HL-60/S4 treated with retinoic acid at 250 ng/mL for 4 days and 3 days (cell line): ENCODE data around the gene MVK.

ENCODE experiments used
- in situ Hi-C: fragments of 300-500 bp; cut with MboI; formaldehyde crosslinking; loops from 2 replicates; pipeline ENCODE4 v1.7.0; 2022; ENCODE audit warnings: low sequenced_read_pairs

Gene MVK

DNA sequence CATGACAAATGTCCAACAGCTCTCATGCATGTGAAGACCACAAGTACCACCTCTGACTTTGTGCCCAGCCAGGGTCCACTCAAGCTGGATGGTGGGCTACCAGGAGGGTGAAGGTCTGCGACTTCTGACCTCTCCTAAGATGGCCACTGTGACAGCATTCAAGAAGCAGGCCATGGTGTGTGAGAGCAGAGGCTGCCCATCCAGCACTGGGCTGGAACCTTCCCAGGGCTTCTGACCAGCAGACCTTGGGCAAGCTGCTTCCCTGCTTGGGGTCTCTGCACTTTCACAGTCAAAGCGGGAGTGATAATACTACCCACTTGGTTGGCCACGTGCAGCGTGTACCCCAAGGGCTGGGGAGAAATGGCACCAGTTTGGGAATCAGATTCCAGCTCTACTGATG is 10.7 kb upstream of the MVK start:
- in situ Hi-C loops: no loop called here

DNA sequence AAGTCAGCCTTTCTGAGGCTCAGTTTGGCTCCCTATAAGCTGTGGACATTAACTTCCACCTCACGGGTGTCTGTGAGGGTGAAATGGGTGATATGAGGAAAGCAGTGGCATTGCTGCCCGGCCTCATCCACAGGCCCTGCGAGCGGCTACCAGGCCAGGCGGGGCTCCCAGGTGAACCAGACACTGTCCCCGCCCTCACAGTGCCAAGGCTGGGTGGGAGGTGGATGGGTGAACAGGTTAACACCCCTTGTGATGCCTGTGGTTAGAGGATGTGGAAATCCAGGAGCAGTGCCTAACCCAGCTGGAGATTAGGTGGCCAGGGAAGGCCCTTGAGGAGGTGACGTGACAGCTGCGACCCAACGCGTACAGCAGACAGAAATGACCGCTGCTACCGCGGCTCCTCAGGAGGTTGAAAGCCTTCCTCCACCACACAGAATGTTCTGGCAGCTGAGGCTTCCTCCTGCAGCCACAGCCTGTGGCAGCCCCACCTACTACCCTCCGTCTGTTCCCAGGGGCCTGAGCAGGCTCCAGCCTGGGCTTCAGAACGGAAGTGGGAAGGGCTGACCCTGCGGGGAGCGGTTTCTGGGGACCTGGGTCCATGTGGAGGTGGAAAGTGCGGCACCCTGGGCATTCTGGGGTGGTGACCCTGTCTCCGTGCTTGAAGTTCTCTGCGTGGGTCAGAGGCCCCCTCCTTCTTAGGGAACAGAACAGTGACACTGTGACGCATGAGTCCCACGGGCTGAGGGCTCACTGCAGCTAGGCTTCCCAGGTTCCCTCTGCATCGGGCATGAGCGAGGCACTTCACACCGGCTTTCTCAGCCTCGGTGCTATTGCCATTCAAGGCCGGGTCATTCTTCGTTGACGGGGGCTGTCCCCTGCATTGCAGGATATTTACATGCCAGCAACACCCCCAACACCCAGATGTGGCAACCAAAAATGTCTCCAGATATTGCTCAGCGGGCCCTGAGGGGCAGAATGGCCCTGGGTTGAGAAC is 10.0 kb upstream of the MVK start:
- in situ Hi-C loops: no loop called here

DNA sequence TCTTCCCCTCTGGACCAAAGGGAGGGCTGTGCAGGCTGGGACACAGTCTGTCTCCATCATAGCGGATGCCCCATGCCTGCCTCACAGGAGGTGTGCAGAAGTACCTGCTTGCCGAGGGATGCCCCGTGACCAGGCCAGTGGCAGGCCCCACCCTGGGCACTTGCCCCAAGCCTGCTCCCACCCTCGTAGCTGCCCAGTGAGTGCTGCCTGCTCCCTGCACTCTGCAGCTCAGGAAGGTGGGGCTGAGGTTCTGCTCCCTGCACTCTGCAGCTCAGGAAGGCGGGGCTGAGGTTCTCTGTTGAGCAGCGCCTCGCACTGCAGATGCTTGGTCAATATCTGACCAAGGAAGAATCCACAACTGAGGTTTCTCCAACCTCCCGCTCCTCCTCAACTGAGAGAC is 7.2 kb upstream of the MVK start:
- in situ Hi-C loops: no loop called here

DNA sequence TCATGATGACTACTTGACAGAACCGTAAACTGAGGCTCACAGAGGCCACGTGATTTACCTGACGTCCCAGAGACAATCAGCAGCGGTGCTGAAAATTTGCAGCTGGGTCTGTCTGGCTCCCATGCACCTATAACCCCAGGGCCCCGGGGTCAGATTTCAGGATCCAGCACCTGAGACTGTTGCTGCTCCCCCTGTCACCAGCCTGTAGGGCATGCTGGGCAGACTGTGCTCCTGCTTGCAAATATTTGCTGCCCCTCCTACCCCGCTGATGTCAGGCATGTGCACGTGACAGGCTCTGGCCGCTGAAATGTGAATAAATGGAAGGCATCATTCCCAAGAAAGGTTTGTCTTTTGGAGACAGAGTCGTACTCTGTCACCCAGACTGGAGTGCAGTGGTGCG is 6.3 kb upstream of the MVK start:
- in situ Hi-C loops: no loop called here

DNA sequence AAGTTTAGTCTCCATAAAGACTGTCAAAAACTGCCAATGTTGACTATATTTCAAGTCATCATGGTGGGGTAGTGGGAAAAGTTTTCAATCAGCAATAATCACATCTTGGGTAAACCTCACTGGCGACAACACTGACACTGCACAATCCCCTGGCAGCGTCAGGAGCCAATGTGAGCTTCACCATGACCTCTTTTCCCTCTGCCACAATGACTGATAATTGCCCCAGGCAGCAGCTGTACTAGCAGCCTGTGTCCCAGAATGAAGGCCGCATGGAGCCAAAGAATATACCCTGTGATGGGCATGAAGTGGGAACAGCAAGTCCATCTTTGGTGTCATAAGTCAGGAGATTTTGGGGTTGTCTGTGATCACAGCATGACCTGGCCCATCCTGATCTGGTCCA is 5.6 kb upstream of the MVK start:
- in situ Hi-C loops: no loop called here

DNA sequence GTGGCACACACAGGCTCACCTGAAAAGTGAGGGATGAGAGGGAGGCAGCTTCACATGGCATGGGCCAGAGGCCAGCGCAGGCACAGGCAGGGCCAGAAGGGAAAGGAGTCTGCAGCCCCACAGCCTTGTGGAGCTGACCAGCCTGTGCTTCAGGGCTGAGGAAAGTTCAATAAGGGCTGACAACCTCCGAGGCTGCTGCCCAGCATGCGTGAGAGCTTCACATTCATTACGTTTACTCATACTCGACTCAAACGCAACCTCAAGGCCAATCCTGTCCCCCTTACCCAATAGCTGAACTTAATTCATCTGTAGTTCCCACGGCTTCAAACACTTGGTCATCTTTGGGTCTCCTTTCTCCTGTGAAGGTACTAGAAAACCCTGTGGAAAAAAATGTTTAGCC is 5.1 kb upstream of the MVK start:
- in situ Hi-C loops: no loop called here

DNA sequence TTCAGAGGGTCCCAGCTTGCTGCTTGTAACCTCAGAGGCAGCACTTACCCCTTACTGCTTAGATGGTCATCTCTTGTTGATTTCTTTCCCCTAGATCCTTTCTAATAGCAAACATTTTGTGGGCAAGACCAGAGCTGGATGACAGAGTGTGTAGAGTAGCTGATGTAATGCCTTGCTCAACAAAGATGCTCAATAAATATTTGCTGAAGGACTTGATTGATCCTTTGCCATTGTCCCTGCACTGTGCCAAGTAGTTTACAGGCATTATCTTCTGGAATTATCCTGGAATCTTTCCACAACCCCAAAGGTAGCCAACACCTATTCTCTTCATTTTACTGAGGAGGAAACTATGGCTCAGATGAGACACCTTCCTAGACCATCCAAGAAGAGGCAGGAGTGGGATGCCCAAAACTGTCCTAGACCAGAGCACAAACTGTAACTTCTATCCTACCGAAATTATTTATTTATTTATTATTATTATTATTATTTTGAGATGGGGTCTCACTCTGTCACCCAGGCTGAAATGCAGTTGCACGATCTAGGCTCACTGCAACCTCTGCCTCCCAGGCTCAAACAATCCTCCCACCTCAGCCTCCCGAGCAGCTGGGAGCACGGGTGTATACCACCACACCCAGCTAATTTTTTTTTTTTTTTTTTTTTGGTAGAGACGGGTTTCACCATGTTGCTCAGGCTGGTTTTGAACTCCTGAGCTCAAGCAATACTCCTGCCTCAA is 1.7 kb upstream of the MVK start:
- in situ Hi-C loops: no loop called here

DNA sequence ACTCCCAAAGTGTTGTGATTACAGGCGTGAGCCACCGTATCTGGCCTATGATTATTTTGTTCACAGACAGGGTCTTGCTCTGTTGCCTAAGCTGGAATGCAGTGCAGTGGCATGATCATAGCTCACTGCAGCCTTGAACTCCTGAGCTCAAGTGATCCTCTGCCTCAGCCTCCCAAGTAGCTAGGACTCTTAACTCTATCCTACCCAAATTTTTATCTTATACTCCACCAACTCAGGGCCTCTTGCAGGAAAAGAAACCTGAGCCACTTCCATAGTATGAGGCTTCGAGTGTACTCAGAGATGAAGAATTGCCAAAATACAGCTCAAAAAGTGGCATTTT is 1.1 kb upstream of the MVK start:
- in situ Hi-C loops: no loop called here

DNA sequence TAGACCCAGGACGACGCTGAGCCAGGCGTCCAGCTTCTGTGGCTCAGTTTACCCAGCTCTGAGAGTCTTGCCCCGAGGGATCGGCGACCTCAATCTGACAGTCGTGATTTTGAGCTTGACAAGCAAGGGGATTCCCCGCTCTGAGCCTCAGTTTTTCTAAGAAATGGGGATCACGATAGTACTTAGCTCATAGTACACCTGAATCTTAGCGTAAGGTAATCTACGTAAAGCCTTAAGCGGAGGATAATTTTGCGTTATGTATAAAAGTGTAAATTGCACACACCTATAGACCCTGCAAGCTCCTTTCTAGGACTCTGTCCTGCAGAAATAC is 285 bp downstream of the MVK start:
- in situ Hi-C loops: no loop called here

DNA sequence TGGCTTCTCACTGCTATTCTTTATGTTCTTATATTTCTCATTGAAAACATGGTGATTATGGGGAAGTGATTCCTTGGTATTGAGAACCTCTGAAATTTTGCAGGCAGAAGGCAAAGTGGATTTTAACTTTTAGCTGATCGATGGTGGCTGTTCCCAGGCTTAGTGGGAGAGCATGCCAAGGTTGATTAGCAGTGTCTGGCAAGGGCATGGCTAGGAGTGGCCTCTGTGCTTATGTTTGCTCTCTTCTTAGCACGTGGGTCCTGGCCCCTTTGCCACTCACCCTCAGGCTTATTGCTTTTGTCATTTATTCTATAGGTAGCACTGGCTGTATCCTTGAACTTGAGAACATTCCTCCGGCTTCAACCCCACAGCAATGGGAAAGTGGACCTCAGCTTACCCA is 2.1 kb downstream of the MVK start:
- in situ Hi-C loops: no loop called here

DNA sequence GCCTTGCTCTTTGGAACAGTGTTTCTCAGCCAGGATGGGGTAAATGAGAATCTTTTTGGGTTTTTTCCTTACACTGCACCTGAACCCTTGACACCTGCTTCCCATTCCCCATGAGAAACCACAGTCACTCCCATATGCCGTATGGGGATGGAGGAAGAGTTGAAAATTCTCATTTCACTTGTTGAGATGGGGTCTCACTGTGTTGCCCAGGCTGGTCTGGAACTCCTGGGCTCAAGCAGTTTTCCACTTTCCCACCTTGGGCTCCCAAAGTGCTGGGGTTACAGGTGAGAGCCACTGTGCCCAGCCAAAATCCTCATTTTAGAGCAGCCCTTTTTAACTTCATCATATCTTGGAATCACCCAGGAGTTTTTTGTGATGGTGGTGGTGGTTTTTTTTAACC is 3.7 kb downstream of the MVK start:
- in situ Hi-C loops: no loop called here

DNA sequence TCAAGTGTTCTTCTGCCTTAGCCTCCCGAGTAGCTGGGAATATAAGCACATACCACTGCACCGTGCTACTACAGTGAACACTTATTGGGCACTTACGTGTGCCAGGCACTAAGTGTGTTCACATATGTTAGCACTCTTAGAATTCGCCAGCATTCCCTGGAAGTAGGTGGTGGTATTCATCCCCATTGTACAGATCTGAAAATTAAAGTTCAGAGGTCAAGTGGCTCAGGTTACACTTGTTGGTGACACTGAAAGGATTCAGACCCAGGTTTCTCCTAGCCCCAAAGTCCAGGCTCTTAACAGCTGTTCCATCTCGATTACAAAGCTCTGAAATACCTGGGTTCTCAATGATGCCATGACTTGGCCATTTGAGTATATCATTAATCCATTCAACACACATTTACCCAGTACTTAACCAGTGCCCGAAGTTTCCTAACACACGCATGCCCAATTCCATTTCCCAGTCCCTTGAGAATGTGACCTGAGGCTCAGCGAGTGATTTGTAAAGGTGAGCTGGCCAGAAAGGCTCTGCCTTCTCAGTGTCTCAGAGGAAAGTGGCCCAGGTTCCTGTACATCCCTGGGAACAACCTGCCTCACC is 4.8 kb downstream of the MVK start:
- in situ Hi-C loops: no loop called here

DNA sequence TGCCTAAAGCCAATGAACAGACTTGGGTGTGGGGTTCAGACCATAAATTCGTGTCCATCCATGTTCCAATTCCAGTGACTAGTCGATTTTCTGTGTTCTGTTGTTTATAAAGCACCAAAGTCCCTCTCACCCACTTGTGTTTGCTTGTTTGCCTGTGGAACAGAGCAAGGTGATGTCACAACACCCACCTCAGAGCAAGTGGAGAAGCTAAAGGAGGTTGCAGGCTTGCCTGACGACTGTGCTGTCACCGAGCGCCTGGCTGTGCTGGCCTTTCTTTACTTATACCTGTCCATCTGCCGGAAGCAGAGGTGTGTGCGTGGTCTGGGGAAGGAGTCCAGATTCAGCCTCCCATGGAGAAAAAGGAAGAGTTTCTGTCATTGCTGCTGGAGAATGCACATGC is 6.0 kb downstream of the MVK start:
- in situ Hi-C loops: no loop called here

DNA sequence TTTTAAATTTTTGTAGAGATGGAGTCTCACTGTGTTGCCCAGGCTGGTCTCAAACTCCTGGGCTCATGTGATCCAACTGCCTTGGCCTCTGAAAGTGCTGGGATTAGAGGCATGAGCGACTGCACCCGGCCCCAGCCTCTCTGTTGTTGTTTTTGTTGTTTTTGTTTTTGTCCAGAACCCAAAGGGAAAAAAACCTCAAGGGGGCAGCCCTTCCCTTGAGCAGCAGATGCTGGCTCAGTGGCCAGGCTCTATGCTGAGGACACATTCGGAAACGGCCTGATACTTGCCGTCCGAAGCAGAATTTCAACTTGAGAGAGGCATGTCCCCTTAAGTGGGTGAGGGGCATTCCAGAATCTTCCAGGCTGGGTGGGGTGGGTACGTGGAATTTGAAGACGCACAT is 6.7 kb downstream of the MVK start:
- in situ Hi-C loops: no loop called here

DNA sequence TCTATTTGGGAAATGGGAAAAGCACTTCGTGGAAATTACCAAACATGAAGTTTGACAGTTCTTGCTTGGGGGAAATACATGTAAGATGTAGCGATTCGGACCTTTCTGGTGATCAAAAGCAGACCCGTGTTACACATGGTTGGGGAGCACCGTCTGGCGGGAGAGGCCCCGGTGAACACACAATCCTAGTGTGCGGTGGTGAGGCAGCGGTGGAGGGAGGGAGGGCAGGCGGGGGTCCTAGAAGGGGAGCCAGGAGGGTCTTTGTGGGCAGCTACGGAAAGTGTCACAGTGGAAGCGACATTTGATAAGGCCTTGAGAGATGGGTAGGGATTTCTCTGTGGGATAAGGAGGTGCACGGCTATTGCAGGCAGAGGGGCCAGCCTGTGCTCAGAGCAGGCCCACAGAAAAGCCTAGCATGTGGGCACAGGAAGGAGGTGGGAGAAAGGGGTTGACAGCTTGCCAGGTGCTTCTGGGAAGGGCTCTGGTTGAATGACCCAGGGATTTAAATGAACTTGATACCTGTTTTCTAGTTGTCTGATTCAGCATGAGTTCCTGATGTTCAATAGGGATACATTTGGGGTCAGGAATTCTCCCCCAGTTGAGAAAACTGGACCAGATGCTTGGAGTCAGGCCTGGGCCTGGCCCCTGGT is 7.2 kb downstream of the MVK start:
- in situ Hi-C loops: no loop called here

DNA sequence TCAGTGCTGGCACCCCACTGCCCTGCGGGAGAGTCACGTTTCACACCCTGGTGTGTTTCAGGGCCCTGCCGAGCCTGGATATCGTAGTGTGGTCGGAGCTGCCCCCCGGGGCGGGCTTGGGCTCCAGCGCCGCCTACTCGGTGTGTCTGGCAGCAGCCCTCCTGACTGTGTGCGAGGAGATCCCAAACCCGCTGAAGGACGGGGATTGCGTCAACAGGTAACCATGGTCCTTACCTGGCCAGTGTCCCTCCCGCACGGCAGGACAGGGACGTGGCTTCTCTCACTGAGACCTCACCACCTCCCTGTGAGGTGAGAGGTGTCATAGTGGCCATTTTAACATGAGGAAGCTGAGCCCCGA is 7.7 kb downstream of the MVK start:
- in situ Hi-C loops: no loop called here

DNA sequence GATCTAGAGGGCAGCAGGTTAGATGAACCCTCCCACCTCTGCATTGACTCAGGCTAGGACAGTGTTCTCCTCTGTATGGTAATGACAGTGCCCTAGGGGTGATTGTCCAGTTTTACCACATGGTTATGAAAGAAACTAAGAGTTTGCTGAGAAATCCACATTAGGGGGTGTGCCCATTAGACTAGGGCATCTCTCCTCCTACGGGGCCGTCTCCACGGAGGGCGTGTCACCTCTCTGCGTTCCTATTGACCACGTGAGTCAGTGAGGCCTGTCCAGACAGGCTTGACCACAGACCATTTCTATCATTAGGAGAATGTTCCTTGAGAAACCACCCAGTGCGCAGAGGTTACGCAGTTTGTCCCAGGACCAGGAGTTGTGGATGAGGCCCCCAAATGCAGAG is 8.3 kb downstream of the MVK start:
- in situ Hi-C loops: no loop called here

DNA sequence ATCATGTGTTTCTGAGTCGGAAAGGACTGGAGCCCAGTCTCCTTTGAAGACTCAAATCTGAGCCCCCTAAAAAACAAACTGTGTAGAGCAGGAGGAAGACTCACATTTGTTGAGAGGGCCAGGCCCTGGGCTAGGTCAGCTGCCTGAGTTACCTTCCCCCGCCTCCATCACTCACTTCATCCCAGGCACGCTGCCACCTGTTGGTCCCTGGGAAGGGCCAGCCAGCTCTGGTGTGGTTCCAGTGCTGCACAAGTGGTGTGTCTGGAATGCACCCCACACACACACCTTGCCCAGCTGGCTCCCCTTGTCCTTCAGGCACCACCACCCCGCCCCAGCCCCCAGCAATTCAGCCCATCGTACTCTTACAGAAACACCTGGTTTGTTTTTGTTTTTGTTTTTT is 9.0 kb downstream of the MVK start:
- in situ Hi-C loops: no loop called here

DNA sequence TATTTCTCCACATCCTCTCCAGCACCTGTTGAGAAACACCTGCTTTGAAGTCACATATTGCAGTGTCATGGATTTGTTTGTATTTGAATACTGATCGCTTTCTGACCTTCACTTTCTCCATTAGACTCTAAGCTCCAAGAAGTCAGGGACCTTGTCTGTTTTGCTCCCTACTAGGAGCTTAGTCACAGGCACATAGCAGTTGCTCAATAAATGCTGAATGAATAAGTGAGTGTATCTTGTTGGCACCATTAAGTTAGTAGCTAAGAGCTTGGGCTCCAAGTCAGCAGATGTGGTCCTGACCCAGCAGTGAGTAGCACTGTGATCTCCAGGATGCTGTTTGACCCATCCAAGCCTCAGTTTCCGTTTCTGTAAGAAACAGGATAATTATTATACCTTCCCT is 10.1 kb downstream of the MVK start:
- in situ Hi-C loops: no loop called here

DNA sequence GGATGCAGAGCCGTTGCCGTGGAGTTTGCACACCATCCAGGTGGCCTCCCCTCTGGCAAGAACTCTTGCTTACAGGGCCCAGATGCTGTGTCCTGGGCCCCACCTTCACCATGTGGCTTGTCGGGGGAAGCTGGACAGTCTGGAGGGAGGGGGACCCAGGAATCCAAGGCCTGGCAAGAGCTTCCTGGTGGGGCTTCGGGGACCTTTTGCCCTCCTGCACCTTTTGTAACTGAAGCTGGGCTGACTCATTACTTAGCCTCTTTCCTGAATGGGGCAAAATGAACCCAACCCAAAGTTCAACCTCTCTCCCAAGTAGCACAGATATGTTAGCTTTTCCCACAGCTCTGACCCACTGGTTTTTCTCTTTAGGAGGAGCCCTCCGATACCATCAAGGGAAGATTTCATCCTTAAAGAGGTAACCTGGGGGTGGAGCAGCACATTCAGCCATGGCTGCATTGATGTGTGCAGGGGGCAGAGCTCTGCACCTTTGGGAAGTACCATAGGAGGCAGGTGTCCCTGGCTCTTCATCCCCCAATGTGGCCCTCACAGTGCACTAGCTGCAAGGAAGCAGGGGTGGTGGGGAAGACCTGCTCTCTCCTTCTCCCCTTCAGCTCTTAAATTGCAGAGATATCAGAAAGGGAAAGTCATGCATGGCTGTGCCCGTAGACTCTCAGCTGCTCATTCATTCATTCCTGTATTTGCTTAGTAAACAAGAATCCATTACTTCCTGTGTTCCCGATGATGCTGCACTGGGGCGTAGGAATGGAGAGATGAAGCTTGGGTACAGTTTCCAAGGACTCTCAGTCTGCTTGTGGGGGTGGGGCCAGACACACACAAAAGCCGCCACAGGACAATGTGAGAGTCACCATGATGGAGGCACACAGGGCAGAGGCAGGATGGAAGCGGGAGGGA is 13.0 kb downstream of the MVK start:
- in situ Hi-C loops: no loop called here

DNA sequence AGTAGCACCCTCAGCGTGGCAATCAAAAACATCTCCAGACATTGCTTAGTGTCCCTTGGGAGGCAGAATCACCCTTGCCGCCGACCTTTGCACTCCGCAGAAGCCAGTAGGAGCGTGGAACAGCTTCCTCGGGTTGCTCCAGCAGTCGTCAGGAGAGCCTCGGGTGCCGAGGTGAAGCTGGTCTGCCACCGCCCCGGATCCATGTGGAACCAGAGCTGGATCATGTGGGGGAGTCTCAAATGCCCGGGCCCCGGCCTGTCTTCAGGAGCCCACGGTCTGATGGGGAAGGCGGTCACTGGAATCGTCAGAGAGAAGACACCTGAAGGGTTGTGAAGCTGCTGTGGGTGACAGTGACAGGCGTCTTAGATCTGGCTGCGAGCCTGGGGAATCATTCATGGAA is 14.3 kb downstream of the MVK start:
- in situ Hi-C loops: no loop called here
